ENCODE results near the gene INPP5E. TPM values are rescaled to one million over a fixed set of nuclear protein-coding genes. Genes with fewer than 3 reads are reported as not detected.

INPP5E gene
- total and polyA plus RNA-seq, 4 experiments from 2014 or later: 2.0 to 31.2 (median 17.1) TPM

Other genes with a start within 250 kb of the INPP5E start
- gene LHX3, start 234.7 kb downstream of the INPP5E start, total RNA-seq: not detected
- not detected for gene LHX3, start 234.7 kb downstream of the INPP5E start, polyA plus RNA-seq
- 10 to 100 TPM; 14.8 to 15.0 TPM for gene QSOX2, start 194.0 kb downstream of the INPP5E start, total RNA-seq
- under 1 TPM; 0.35 to 0.87 TPM for gene QSOX2, start 194.0 kb downstream of the INPP5E start, polyA plus RNA-seq
- gene CCDC187, start 135.8 kb downstream of the INPP5E start, total RNA-seq: not detected
- not detected for gene CCDC187, start 135.8 kb downstream of the INPP5E start, polyA plus RNA-seq
- gene GPSM1, start 112.3 kb downstream of the INPP5E start, total RNA-seq: 1 to 10 TPM; 7.6 to 8.1 TPM
- 1 to 10 TPM in 1 of 2 donors, under 1 TPM in 1; 0.78 to 1.6 TPM for gene GPSM1, start 112.3 kb downstream of the INPP5E start, polyA plus RNA-seq
- 10 to 100 TPM; 26.0 to 32.3 TPM for gene DNLZ, start 76.1 kb downstream of the INPP5E start, total RNA-seq
- gene DNLZ, start 76.1 kb downstream of the INPP5E start, polyA plus RNA-seq: 10 to 100 TPM; 71.3 to 86.1 TPM
- 1 to 10 TPM in 1 of 2 experiments, under 1 TPM in 1; 0.70 to 1.2 TPM for gene CARD9, start 66.2 kb downstream of the INPP5E start, total RNA-seq
- gene CARD9, start 66.2 kb downstream of the INPP5E start, polyA plus RNA-seq: under 1 TPM in 1 of 2 donors, not detected in 1; 0.41 TPM
- gene SNAPC4, start 39.7 kb downstream of the INPP5E start, total RNA-seq: 10 to 100 TPM; 13.1 to 15.4 TPM
- gene SNAPC4, start 39.7 kb downstream of the INPP5E start, polyA plus RNA-seq: 1 to 10 TPM in 1 of 2 donors, under 1 TPM in 1; 0.35 to 2.1 TPM
- 10 to 100 TPM; 82.9 to 85.9 TPM for gene ENTR1, start 29.2 kb downstream of the INPP5E start, total RNA-seq
- 10 to 100 TPM in 1 of 2 donors, 1 to 10 TPM in 1; 8.3 to 12.7 TPM for gene ENTR1, start 29.2 kb downstream of the INPP5E start, polyA plus RNA-seq
- gene PMPCA, start 29.2 kb downstream of the INPP5E start, total RNA-seq: 10 to 100 TPM; 71.8 to 73.3 TPM
- 10 to 100 TPM; 44.2 to 45.2 TPM for gene PMPCA, start 29.2 kb downstream of the INPP5E start, polyA plus RNA-seq
- gene SEC16A, start 43.2 kb upstream of the INPP5E start, total RNA-seq: 10 to 100 TPM; 82.9 to 87.7 TPM
- 10 to 100 TPM in 1 of 2 donors, 1 to 10 TPM in 1; 6.6 to 39.3 TPM for gene SEC16A, start 43.2 kb upstream of the INPP5E start, polyA plus RNA-seq
- 10 to 100 TPM; 43.0 to 45.4 TPM for gene NOTCH1, start 106.2 kb upstream of the INPP5E start, total RNA-seq
- 1 to 10 TPM in 1 of 2 donors, not detected in 1; 6.0 TPM for gene NOTCH1, start 106.2 kb upstream of the INPP5E start, polyA plus RNA-seq
- not detected for gene EGFL7, start 223.1 kb upstream of the INPP5E start, total RNA-seq
- under 1 TPM in 1 of 2 donors, not detected in 1; 0.64 TPM for gene EGFL7, start 223.1 kb upstream of the INPP5E start, polyA plus RNA-seq
- gene AGPAT2, start 247.6 kb upstream of the INPP5E start, total RNA-seq: 1 to 10 TPM; 6.9 to 7.8 TPM
- 10 to 100 TPM; 16.2 to 20.6 TPM for gene AGPAT2, start 247.6 kb upstream of the INPP5E start, polyA plus RNA-seq

Data from CD4-positive, alpha-beta memory T cell (primary cell).